Esophagus muscularis mucosa (tissue), 3 donors: ENCODE measurements around the gene TTC3.

Experiments used
- POLR2AphosphoS5 ChIP-seq, 2 donors: sonication (generic); formaldehyde crosslinking; IDR thresholded peaks; one replicate each; pipeline ENCODE4 v1.6.1; 2017; ENCODE audit warnings: antibody characterized with exemption in 2 of 2
- TF ChIP-seq, protein P1 (sequence below), 3 experiments: fragments of 200-600 bp in 2 of 3; fragments of 450-650 bp in 1 of 3; sonication (generic) in 2 of 3; IDR thresholded peaks; one replicate each; pipeline ENCODE4 v1.5.1; 2017 to 2019; ENCODE audit warnings: antibody characterized with exemption in 3 of 3, mild to moderate bottlenecking in 2 of 3, moderate library complexity in 1 of 3

GRCh38 chr21:37098751-37099150, 25.7 kb downstream of the TTC3 start:
- TF ChIP-seq, protein P1, sequence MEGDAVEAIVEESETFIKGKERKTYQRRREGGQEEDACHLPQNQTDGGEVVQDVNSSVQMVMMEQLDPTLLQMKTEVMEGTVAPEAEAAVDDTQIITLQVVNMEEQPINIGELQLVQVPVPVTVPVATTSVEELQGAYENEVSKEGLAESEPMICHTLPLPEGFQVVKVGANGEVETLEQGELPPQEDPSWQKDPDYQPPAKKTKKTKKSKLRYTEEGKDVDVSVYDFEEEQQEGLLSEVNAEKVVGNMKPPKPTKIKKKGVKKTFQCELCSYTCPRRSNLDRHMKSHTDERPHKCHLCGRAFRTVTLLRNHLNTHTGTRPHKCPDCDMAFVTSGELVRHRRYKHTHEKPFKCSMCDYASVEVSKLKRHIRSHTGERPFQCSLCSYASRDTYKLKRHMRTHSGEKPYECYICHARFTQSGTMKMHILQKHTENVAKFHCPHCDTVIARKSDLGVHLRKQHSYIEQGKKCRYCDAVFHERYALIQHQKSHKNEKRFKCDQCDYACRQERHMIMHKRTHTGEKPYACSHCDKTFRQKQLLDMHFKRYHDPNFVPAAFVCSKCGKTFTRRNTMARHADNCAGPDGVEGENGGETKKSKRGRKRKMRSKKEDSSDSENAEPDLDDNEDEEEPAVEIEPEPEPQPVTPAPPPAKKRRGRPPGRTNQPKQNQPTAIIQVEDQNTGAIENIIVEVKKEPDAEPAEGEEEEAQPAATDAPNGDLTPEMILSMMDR (IDR thresholded peaks at IDR 0.05): no peak
- TF ChIP-seq POLR2AphosphoS5 (IDR thresholded peaks at IDR 0.05): no peak
